Body of pancreas (tissue), 4 donors: ENCODE data around the gene HOXB2. TPM values are rescaled to one million over a fixed set of nuclear protein-coding genes. Genes with fewer than 3 reads are reported as not detected.

Experiments
- ATAC-seq: fragments of 150-250 bp; one replicate; pipeline ENCODE4 v1.9.1; 2016
- DNase-seq, 4 donors: peaks; one replicate each; pipeline ENCODE4 v3.0.0-alpha.2; 2019
- H3K27ac ChIP-seq, 4 donors: fragments of 200-600 bp; sonication (generic); 1 replicate in 3 of 4; 2 replicates in 1 of 4; pipeline versions ENCODE4 v1.5.1 to v1.6.1; 2016 to 2019; ENCODE audit warnings: mild to moderate bottlenecking in 1 of 4, mixed read lengths in 1 of 4, moderate library complexity in 1 of 4
- H3K27me3 ChIP-seq, 2 donors: fragments of 200-600 bp; sonication (generic); one replicate each; pipeline ENCODE4 v1.6.0; 2016; ENCODE audit warnings: mild to moderate bottlenecking in 1 of 2
- H3K36me3 ChIP-seq, 2 donors: fragments of 200-600 bp; sonication (generic); replicated peaks in 1 of 2; 2 replicates each; pipeline ENCODE4 v1.5.1; 2016; ENCODE audit warnings: low read depth in 2 of 2; ENCODE audit not compliant: insufficient read depth in 1 of 2
- H3K4me1 ChIP-seq: fragments of 200-600 bp; sonication (generic); one replicate; pipeline ENCODE4 v1.6.0; 2016
- H3K4me3 ChIP-seq, 2 donors: fragments of 200-600 bp; sonication (generic); 1 replicate in 1 of 2; 2 replicates in 1 of 2; pipeline ENCODE4 v1.5.1; 2016 to 2019
- H3K9me3 ChIP-seq, 3 donors: fragments of 200-600 bp; sonication (generic); 1 replicate in 2 of 3; 2 replicates in 1 of 3; pipeline ENCODE4 v1.5.1; 2016
- POLR2A ChIP-seq, 3 donors: fragments of 450-650 bp; IDR thresholded peaks; one replicate each; pipeline ENCODE4 v1.6.1; 2016; ENCODE audit warnings: antibody characterized with exemption in 3 of 3, mild to moderate bottlenecking in 2 of 3
- WGBS, 2 donors: methylation state at CpG; one replicate each; pipeline ENCODE4 v1.1.5; 2017; 5-methylcytosine and 5-hydroxymethylcytosine counted together
- intact Hi-C: fragments of 100-400 bp; cut with DNase I; formaldehyde crosslinking; loops from one replicate; pipeline ENCODE4 v1.15.1; 2023
- microRNA counts, 2 donors: library from miRNA; unstranded; fragments of <30 nt; microRNA quantifications; one replicate each; lab custom pipeline; 2017
- total RNA-seq, 2 donors: library from RNA; depleted of rRNA; stranded (reverse); fragments of >200 nt; gene quantifications; one replicate each; pipeline ENCODE4 v1.1.0, GENCODE V29; 2016
- TF ChIP-seq, protein P1 (sequence below), 7 experiments: fragments of 450-650 bp in 4 of 7; fragments of 200-600 bp in 3 of 7; sonication (generic) in 3 of 7; IDR thresholded peaks; one replicate each; pipeline ENCODE4 v1.5.1; 2016 to 2019; ENCODE audit warnings: antibody characterized with exemption in 7 of 7

HOXB2 gene
- total RNA-seq, 2 donors from 2014 or later: 13.7 to 32.3 TPM

DNA sequence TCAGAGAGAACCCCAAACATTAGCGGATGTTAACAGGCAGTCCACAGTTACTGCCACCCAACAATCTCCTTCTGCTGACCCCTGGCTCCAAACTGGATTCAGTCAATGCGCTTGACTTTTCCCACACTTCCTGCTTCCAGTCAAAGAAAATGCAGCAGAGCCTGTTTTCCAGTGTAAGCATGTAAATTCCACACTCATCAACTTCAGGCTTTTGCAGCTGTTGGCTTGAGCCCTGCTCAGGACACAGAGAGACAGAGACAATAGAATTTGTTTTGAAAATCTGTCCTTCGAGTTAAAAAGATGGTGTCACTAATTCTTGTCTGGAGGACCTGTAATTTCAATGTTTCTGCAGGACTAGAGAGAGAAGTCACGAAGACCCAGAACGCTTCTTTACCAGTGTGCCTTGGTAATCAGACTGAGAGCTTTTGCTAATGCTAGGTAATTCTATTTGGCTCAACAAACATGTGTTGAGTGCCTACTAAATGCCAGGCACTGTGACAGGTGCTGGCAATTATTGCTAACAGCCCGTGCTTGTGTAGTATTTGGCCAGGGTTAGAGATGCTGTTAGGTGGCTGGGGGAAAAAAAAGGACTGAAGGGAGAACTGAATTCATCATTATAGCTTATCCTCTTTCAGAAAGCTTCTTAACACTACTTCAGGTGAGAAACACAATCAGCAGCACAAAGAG is 46.6 kb downstream of the HOXB2 start:
- WGBS, 2 donors: 40 to 45% methylated on average over 6 of the region's 6 CpGs
- no peak for ATAC-seq
- no peaks in the 10 kb centered on the region for H3K4me1 ChIP-seq
- H3K27ac ChIP-seq: no peak overlapping the region
- H3K27me3 ChIP-seq: peaks cover 0 to 2% of the 10 kb centered on the region in 2 donors
- no peaks in the 10 kb centered on the region for H3K9me3 ChIP-seq
- DNase-seq: no peak
- intact Hi-C loops: no loop called here
- H3K4me3 ChIP-seq: no peak overlapping the region
- no peaks in the 10 kb centered on the region for H3K36me3 ChIP-seq
- no peak for TF ChIP-seq POLR2A (IDR thresholded peaks at IDR 0.05)
- TF ChIP-seq, protein P1, sequence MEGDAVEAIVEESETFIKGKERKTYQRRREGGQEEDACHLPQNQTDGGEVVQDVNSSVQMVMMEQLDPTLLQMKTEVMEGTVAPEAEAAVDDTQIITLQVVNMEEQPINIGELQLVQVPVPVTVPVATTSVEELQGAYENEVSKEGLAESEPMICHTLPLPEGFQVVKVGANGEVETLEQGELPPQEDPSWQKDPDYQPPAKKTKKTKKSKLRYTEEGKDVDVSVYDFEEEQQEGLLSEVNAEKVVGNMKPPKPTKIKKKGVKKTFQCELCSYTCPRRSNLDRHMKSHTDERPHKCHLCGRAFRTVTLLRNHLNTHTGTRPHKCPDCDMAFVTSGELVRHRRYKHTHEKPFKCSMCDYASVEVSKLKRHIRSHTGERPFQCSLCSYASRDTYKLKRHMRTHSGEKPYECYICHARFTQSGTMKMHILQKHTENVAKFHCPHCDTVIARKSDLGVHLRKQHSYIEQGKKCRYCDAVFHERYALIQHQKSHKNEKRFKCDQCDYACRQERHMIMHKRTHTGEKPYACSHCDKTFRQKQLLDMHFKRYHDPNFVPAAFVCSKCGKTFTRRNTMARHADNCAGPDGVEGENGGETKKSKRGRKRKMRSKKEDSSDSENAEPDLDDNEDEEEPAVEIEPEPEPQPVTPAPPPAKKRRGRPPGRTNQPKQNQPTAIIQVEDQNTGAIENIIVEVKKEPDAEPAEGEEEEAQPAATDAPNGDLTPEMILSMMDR (IDR thresholded peaks at IDR 0.05): no peak

DNA sequence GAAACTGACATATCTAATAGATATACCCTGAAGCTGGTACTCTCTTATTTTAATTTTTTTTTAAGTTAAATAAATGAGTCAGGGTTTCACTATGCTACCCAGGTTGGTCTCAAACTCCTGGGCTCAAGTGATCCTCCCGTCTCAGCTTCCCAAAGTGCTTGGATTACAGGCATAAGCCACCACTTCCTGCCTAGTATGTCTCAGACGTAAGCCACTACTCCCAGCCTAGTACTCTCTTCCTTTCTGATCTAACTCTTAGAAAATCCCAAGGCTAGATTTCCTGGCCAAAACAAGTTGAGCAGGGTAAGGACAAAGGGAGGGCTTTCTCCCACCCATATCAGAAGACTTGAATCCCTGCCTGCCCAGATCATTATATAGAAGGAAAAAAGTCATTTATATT is 47.8 kb downstream of the HOXB2 start:
- 51 to 62% methylated on average over 2 of the region's 2 CpGs for WGBS, 2 donors
- Histone ChIP-seq H3K9me3 (no peaks in the 10 kb centered on the region), H3K27me3 (peaks cover 0 to 7% of the 10 kb centered on the region in 2 donors), H3K27ac (no peak overlapping the region), H3K4me3 (no peak overlapping the region), H3K36me3 (no peaks in the 10 kb centered on the region), H3K4me1 (peaks cover 9% of the 10 kb centered on the region)
- intact Hi-C loops: no loop called here
- DNase-seq (no peak), ATAC-seq (no peak)
- TF ChIP-seq, protein P1 (IDR thresholded peaks at IDR 0.05): no peak
- TF ChIP-seq POLR2A (IDR thresholded peaks at IDR 0.05): no peak

DNA sequence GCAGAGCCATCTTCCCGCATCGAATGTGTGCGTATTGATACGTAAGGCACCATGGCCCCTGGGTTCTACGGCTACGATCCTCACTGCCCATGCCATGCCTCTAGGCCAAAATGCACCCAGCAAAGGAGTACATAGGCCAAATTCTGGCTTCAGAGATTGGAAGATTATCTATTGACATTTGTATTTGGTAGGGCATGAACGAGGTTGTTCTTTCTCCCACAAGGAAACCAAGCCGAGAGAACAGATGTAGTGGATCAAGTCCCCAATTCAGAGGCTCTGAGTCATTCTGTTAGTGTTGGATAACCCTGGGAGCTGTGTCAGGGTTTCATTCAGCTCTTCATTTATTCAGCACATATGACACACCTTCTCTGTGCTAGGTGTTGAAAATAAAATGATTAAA is 50.6 kb downstream of the HOXB2 start:
- intact Hi-C loops: no loop called here
- no peak for TF ChIP-seq POLR2A (IDR thresholded peaks at IDR 0.05)
- TF ChIP-seq, protein P1 (IDR thresholded peaks at IDR 0.05): no peak
- ATAC-seq (no peak), DNase-seq (no peak)
- Histone ChIP-seq H3K4me1 (peaks cover 9% of the 10 kb centered on the region), H3K4me3 (no peak overlapping the region), H3K27me3 (peaks cover 0 to 7% of the 10 kb centered on the region in 2 donors), H3K36me3 (no peaks in the 10 kb centered on the region), H3K27ac (no peak overlapping the region), H3K9me3 (no peaks in the 10 kb centered on the region)
- WGBS, 2 donors: 81 to 92% methylated on average over 8 of the region's 8 CpGs

MicroRNAs encoded within 50 kb of the gene (microRNA counts, 767-probe panel; counts per million panel counts)
- 1,473 to 7,332 counts per million in 2 donors for microRNA hsa-miR-10a-5p (lab: Ali Mortazavi, UCI)

Other genes with a start within 250 kb of the HOXB2 start
- gene SKAP1, start 114.9 kb downstream of the HOXB2 start, total RNA-seq: 1 to 10 TPM in 1 of 2 donors, under 1 TPM in 1; 0.78 to 4.0 TPM
- not detected for gene HOXB1, start 14.1 kb downstream of the HOXB2 start, total RNA-seq
- gene HOXB4, start 33.2 kb upstream of the HOXB2 start, total RNA-seq: 1 to 10 TPM in 1 of 2 donors, under 1 TPM in 1; 0.26 to 2.3 TPM
- 1 to 10 TPM in 1 of 2 donors, not detected in 1; 2.9 TPM for gene HOXB3, start 45.1 kb upstream of the HOXB2 start, total RNA-seq
- under 1 TPM in 1 of 2 donors, not detected in 1; 0.99 TPM for gene HOXB5, start 48.7 kb upstream of the HOXB2 start, total RNA-seq
- gene HOXB6, start 59.9 kb upstream of the HOXB2 start, total RNA-seq: 1 to 10 TPM; 2.1 to 2.6 TPM
- gene HOXB7, start 65.9 kb upstream of the HOXB2 start, total RNA-seq: under 1 TPM in 1 of 2 donors, not detected in 1; 0.52 TPM
- gene HOXB8, start 70.2 kb upstream of the HOXB2 start, total RNA-seq: not detected
- gene HOXB9, start 81.2 kb upstream of the HOXB2 start, total RNA-seq: not detected
- not detected for gene PRAC1, start 177.4 kb upstream of the HOXB2 start, total RNA-seq
- not detected for gene PRAC2, start 178.1 kb upstream of the HOXB2 start, total RNA-seq
- not detected for gene HOXB13, start 183.6 kb upstream of the HOXB2 start, total RNA-seq